GM06990 (cell line): ENCODE measurements around the gene USB1.

ENCODE experiments used
- DNase-seq: peaks from one replicate; pipeline ENCODE4 v3.0.0-alpha.2; 2011; ENCODE audit not compliant: insufficient read length; ENCODE audit errors: extremely low read depth
- H3K27me3 ChIP-seq: replicated peaks from 2 replicates; pipeline ENCODE4 v1.6.0; 2011; ENCODE audit warnings: low read length; ENCODE audit not compliant: control insufficient read depth, insufficient read depth
- H3K36me3 ChIP-seq: 2 replicates; pipeline ENCODE4 v1.5.1; 2011; ENCODE audit warnings: low read length; ENCODE audit not compliant: control insufficient read depth, insufficient read depth
- H3K4me3 ChIP-seq: replicated peaks from 2 replicates; pipeline ENCODE4 v1.5.1; 2011; ENCODE audit warnings: low read depth, mild to moderate bottlenecking, control low read depth, low read length
- TF ChIP-seq, protein P1 (sequence below): IDR thresholded peaks from 2 replicates; pipeline ENCODE4 v1.5.1; 2011; ENCODE audit warnings: low read length, control low read depth, mild to moderate bottlenecking, inconsistent platforms; ENCODE audit not compliant: insufficient read depth, poor library complexity, severe bottlenecking

Gene USB1

GRCh38 chr16:57979006-57979585 is 22.1 kb upstream of the USB1 start:
- TF ChIP-seq, protein P1, sequence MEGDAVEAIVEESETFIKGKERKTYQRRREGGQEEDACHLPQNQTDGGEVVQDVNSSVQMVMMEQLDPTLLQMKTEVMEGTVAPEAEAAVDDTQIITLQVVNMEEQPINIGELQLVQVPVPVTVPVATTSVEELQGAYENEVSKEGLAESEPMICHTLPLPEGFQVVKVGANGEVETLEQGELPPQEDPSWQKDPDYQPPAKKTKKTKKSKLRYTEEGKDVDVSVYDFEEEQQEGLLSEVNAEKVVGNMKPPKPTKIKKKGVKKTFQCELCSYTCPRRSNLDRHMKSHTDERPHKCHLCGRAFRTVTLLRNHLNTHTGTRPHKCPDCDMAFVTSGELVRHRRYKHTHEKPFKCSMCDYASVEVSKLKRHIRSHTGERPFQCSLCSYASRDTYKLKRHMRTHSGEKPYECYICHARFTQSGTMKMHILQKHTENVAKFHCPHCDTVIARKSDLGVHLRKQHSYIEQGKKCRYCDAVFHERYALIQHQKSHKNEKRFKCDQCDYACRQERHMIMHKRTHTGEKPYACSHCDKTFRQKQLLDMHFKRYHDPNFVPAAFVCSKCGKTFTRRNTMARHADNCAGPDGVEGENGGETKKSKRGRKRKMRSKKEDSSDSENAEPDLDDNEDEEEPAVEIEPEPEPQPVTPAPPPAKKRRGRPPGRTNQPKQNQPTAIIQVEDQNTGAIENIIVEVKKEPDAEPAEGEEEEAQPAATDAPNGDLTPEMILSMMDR: no peak
- H3K36me3 ChIP-seq: no peaks in the 10 kb centered on the region
- DNase-seq: no peak
- no peaks in the 10 kb centered on the region; the same call in 1 of the 2 replicates for H3K27me3 ChIP-seq
- no peak overlapping the region for H3K4me3 ChIP-seq

DNA sequence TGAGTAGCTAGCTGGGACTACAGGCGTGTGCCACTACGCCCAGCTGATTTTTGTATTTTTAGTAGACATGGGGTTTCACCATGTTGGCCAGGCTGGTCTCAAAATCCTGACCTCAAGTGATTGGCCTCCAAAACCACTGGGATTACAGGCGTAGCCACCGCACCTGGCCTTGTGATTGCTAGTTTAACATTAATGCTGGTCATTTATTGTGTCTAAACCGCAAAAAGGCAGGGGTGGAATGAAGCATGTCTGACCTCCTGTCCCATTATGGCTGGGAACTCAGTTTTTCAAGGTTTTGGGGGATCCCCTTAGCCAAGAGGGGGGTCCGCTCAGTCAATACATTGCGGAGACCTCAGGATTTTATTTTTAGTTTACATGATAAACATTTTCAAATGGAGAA is 19.6 kb upstream of the USB1 start:
- no peaks in the 10 kb centered on the region; the same call in 1 of the 2 replicates for H3K27me3 ChIP-seq
- H3K4me3 ChIP-seq: no peak overlapping the region
- H3K36me3 ChIP-seq: no peaks in the 10 kb centered on the region
- no peak for DNase-seq
- TF ChIP-seq, protein P1: no peak

- no peaks in the 10 kb centered on the region for H3K36me3 ChIP-seq
- TF ChIP-seq, protein P1: no peak
- H3K4me3 ChIP-seq: no peak overlapping the region
- H3K27me3 ChIP-seq: no peaks in the 10 kb centered on the region; the same call in 1 of the 2 replicates
- DNase-seq: no peak
Observed at GRCh38 chr16:57982385-57982784, 18.8 kb upstream of the USB1 start.

GRCh38 chr16:57984443-57985203 is 16.6 kb upstream of the USB1 start:
- Histone ChIP-seq H3K36me3 (no peaks in the 10 kb centered on the region), H3K4me3 (peak overlapping the region; percentile 47), H3K27me3 (no peaks in the 10 kb centered on the region; the same call in 1 of the 2 replicates)
- TF ChIP-seq, protein P1: no peak
- peak; percentile 83 for DNase-seq

DNA sequence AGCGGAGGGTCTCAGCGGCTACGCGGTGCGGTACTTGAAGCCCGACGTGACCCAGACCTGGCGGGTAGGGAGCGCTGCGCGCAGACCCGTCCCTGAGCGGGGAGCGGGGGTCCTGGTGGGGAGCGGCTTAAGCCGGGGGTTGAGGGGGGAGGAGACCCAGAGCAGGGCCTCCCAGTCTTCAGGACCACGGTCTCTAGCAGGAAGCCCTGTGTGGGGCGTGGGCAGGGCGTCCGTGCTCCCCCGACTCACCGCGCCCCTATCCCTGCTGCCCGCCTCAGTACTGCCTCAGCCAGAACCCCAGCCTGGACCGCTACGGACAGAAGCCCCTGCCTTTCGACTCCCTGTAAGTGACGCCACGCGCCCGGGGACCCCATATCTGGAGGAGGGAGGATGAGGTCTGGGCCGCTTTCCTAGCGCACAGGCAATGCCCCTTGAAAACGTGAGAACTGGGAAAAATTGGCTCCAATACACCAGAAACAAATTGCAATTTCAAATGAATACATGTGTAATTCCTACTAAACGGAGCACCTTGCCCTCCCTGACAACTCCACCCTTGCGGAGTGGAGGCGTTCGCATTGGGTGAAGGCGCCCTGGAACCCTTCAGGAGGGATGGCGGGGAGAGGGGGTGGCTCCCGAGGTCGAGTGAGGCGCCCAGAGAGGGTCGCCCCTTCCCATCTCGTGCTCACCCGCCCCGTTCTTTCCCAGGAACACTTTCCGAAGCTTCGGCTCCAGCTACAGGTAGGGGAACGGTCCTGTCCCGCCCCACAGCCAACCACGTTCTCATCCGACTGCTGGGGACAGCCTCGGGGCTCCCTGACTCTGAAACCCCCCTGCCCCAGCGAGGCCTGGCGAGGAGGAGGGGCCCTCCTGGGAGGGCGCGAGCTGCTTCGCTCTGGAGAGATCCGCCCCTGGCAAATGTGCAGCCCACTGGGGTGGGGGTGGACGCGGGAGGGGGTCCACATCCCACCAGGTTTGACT is 15.7 kb upstream of the USB1 start:
- Histone ChIP-seq H3K36me3 (no peaks in the 10 kb centered on the region), H3K4me3 (peak overlapping the region; percentile 47), H3K27me3 (no peaks in the 10 kb centered on the region; the same call in 1 of the 2 replicates)
- TF ChIP-seq, protein P1: no peak
- DNase-seq: no peak
